Adrenal gland (tissue), 12 donors: Measurements from ENCODE around the gene DIP2C. TPM values are rescaled to one million over a fixed set of nuclear protein-coding genes. Genes with fewer than 3 reads are reported as not detected.

Experiments used
- DNase-seq, 7 donors: peaks; one replicate each; pipeline ENCODE4 v3.0.0-alpha.2; 2019 to 2020
- H3K27ac ChIP-seq, 5 donors: fragments of 200-600 bp; sonication (generic) in 4 of 5; 1 replicate in 3 of 5; 2 replicates in 2 of 5; pipeline versions ENCODE4 v1.5.1 to v1.8.0; 2016 to 2020; ENCODE audit warnings: mild to moderate bottlenecking in 1 of 5
- H3K27me3 ChIP-seq: fragments of 200-600 bp; 2 replicates; pipeline ENCODE4 v1.8.0; 2021
- H3K36me3 ChIP-seq, 2 donors: fragments of 200-600 bp; replicated peaks in 1 of 2; 1 replicate in 1 of 2; 2 replicates in 1 of 2; pipeline versions ENCODE4 v1.5.1 to v1.8.0; 2018 to 2022
- H3K4me1 ChIP-seq, 2 donors: fragments of 200-600 bp; replicated peaks in 1 of 2; 1 replicate in 1 of 2; 2 replicates in 1 of 2; pipeline versions ENCODE4 v1.5.1 to v1.8.0; 2018 to 2021
- H3K4me3 ChIP-seq, 4 donors: fragments of 200-600 bp; sonication (generic) in 3 of 4; one replicate each; pipeline ENCODE4 v1.5.1; 2016 to 2018
- H3K9me3 ChIP-seq, 3 donors: fragments of 200-600 bp; sonication (generic) in 1 of 3; replicated peaks in 1 of 3; 1 replicate in 2 of 3; 2 replicates in 1 of 3; pipeline versions ENCODE4 v1.5.1 to v1.8.0; 2016 to 2021
- POLR2A ChIP-seq, 2 donors: fragments of 450-650 bp; IDR thresholded peaks; one replicate each; pipeline ENCODE4 v1.6.1; 2017; ENCODE audit warnings: antibody characterized with exemption in 2 of 2, mild to moderate bottlenecking in 2 of 2, moderate library complexity in 1 of 2
- WGBS, 4 donors: extraction: QIAGEN DNeasy Blood & Tissue Kit in 2 of 4; methylation state at CpG; one replicate each; pipeline versions ENCODE4 v1.1.5 to v1.1.7; 2013 to 2017; 5-methylcytosine and 5-hydroxymethylcytosine counted together
- intact Hi-C, 2 donors: fragments of 100-400 bp; cut with DNase I; formaldehyde crosslinking; loops; one replicate each; pipeline versions ENCODE4 v1.14.1 to v1.15.0; 2022 to 2023
- polyA plus RNA-seq, 3 donors: library from polyadenylated mRNA; stranded (reverse); fragments of 200-250 nt in 2 of 3; fragments of 350-450 nt in 1 of 3; fragmentation: Illumina TruSeq in 1 of 3; extraction: RNeasy Lipid Tissue Mini Kit (QIAGEN cat#74804) in 1 of 3; gene quantifications; one replicate each; pipeline ENCODE4 v1.2.3, GENCODE V29; 2013 to 2014
- total RNA-seq, 9 donors: library from RNA; depleted of rRNA in 4 of 9; stranded (reverse); fragments of >200 nt in 4 of 9; fragments of 120-200 nt in 1 of 9; fragmentation: NEBNext Ultra II Directional in 1 of 9; extraction: Animal tissue kit (Norgen Biotek cat#: 25700) in 1 of 9; gene quantifications; one replicate each; pipeline versions ENCODE4 v1.1.0 to v1.2.4, GENCODE V29; 2013 to 2023
- TF ChIP-seq, protein P1 (sequence below), 6 experiments: fragments of 450-650 bp in 4 of 6; fragments of 200-600 bp in 2 of 6; sonication (generic) in 1 of 6; IDR thresholded peaks; 1 replicate in 5 of 6; 2 replicates in 1 of 6; pipeline versions ENCODE4 v1.5.1 to v1.8.0; 2016 to 2021; ENCODE audit warnings: antibody characterized with exemption in 6 of 6, mild to moderate bottlenecking in 2 of 6, moderate library complexity in 1 of 6
- donor health status: healthy with polysubstance abuse.
- donor health status: Bipolar disorder and iron deficiency.
- donor health status: DM: yes; HTN: yes; CAD: no.
- donor health status: DM: no; HTN: no; CAD: no.
- donor health status: DM: no; HTN: no; CAD: no.
- donor health status: DM: yes; HTN: yes; CAD: no.

DIP2C gene
- total and polyA plus RNA-seq, 12 donors: 4.8 to 23.9 (median 19.7) TPM

- DNase-seq: no peak
- TF ChIP-seq, protein P1, sequence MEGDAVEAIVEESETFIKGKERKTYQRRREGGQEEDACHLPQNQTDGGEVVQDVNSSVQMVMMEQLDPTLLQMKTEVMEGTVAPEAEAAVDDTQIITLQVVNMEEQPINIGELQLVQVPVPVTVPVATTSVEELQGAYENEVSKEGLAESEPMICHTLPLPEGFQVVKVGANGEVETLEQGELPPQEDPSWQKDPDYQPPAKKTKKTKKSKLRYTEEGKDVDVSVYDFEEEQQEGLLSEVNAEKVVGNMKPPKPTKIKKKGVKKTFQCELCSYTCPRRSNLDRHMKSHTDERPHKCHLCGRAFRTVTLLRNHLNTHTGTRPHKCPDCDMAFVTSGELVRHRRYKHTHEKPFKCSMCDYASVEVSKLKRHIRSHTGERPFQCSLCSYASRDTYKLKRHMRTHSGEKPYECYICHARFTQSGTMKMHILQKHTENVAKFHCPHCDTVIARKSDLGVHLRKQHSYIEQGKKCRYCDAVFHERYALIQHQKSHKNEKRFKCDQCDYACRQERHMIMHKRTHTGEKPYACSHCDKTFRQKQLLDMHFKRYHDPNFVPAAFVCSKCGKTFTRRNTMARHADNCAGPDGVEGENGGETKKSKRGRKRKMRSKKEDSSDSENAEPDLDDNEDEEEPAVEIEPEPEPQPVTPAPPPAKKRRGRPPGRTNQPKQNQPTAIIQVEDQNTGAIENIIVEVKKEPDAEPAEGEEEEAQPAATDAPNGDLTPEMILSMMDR (IDR thresholded peaks at IDR 0.05): no peak
- no peak for TF ChIP-seq POLR2A (IDR thresholded peaks at IDR 0.05)
- no peaks in the 10 kb centered on the region for H3K9me3 ChIP-seq
- no peak overlapping the region for H3K27ac ChIP-seq
- 92 to 95% (median 93%) methylated on average over 7 of the region's 7 CpGs for WGBS, 4 donors
- H3K27me3 ChIP-seq: no peaks in the 10 kb centered on the region
- intact Hi-C loops: no loop called here
- no peaks in the 10 kb centered on the region for H3K36me3 ChIP-seq
- H3K4me3 ChIP-seq: no peak overlapping the region
- peaks cover 0 to 17% of the 10 kb centered on the region in 2 donors for H3K4me1 ChIP-seq
Measured at GRCh38 chr10:664301-664700, 25.2 kb downstream of the DIP2C start.

GRCh38 chr10:663831-664251 is 25.6 kb downstream of the DIP2C start:
- intact Hi-C loops: no loop called here
- Histone ChIP-seq H3K4me3 (no peak overlapping the region), H3K27me3 (no peaks in the 10 kb centered on the region), H3K27ac (no peak overlapping the region), H3K36me3 (no peaks in the 10 kb centered on the region), H3K9me3 (no peaks in the 10 kb centered on the region), H3K4me1 (peaks cover 0 to 22% of the 10 kb centered on the region in 2 donors)
- TF ChIP-seq, protein P1 (IDR thresholded peaks at IDR 0.05): no peak
- TF ChIP-seq POLR2A (IDR thresholded peaks at IDR 0.05): no peak
- no peak for DNase-seq
- WGBS, 4 donors: 80 to 85% (median 81%) methylated on average over 13 of the region's 13 CpGs

- H3K27me3 ChIP-seq: no peaks in the 10 kb centered on the region
- no peak for TF ChIP-seq POLR2A (IDR thresholded peaks at IDR 0.05)
- TF ChIP-seq, protein P1 (IDR thresholded peaks at IDR 0.05): no peak
- no peaks in the 10 kb centered on the region for H3K36me3 ChIP-seq
- peaks cover 0 to 22% of the 10 kb centered on the region in 2 donors for H3K4me1 ChIP-seq
- no peak for DNase-seq
- no peak overlapping the region for H3K4me3 ChIP-seq
- 94 to 96% (median 95%) methylated on average over 9 of the region's 9 CpGs for WGBS, 4 donors
- no peak overlapping the region for H3K27ac ChIP-seq
- intact Hi-C loops: no loop called here
- no peaks in the 10 kb centered on the region for H3K9me3 ChIP-seq
Measured at GRCh38 chr10:663466-663751, 26.1 kb downstream of the DIP2C start.

DNA sequence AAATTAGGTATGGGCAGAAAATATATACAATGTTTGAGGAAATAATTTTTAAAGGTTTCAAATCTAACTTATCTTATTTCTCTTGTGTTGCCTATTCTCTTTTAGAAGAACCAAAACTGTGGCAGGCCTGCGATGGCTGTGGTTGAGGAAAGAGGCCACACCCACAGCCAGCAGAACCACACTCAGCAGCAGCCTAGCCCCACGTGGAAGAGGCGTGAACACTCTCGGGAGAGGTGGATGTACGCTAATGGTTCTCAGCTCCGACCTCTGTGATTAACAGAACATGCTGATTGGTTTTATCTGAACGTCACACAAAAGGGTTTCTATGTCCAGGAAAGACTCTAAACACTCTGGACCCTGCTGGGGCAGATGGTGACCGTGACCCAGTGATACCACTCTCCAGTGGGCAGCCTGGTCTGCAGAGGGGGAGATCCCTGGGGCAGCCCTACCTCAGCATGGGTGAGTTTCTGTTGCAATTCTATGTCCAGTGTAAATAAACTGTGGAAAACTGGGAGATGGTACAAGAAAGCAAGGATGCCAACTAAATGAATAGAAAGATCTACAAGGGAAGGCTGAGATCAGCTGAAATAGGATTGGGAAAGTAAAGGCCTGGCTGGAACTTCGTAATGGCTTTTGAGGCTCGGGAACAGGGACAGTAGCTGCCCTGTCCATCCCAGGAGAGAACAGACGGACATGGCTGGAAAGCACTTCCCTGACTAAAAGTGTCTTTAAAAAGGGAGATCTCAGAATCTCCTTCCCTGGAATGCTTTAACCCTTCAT is 26.6 kb downstream of the DIP2C start:
- intact Hi-C loops: no loop called here
- peaks cover 0 to 22% of the 10 kb centered on the region in 2 donors for H3K4me1 ChIP-seq
- no peaks in the 10 kb centered on the region for H3K9me3 ChIP-seq
- no peaks in the 10 kb centered on the region for H3K27me3 ChIP-seq
- TF ChIP-seq, protein P1 (IDR thresholded peaks at IDR 0.05): no peak
- TF ChIP-seq POLR2A (IDR thresholded peaks at IDR 0.05): no peak
- 85 to 91% (median 89%) methylated on average over 11 of the region's 11 CpGs for WGBS, 4 donors
- H3K4me3 ChIP-seq: no peak overlapping the region
- DNase-seq: no peak
- H3K36me3 ChIP-seq: no peaks in the 10 kb centered on the region
- H3K27ac ChIP-seq: no peak overlapping the region
